Measurements from ENCODE around the gene FAM151B.

- TF ChIP-seq CTCF (conservative IDR thresholded peaks at IDR 0.05; ENCODE audit: low read length) (no peak), EZH2phosphoT487 (IDR thresholded peaks at IDR 0.05; ENCODE audit: borderline replicate concordance, low read depth, low read length) (no peak)
These were observed 48.7 kb upstream of the FAM151B start for GRCh38 chr5:80439213-80439612.

All from OCI-LY7 (cell line).